OCI-LY7 (cell line): ENCODE results near the gene ZBED4.

Experiments used
- CTCF ChIP-seq: fragments of 200-600 bp; sonication (generic); conservative IDR thresholded peaks from 2 replicates; pipeline ENCODE4 v1.5.1; 2014; ENCODE audit warnings: mild to moderate bottlenecking, antibody characterized with exemption, low read length, moderate library complexity, mixed read lengths
- EZH2phosphoT487 ChIP-seq: fragments of 200-600 bp; sonication (generic); IDR thresholded peaks from 2 replicates; pipeline ENCODE4 v1.6.1; 2018; ENCODE audit warnings: low read depth, borderline replicate concordance, mild to moderate bottlenecking, mixed run types, antibody characterized with exemption, low read length, moderate library complexity, mixed read lengths

DNA sequence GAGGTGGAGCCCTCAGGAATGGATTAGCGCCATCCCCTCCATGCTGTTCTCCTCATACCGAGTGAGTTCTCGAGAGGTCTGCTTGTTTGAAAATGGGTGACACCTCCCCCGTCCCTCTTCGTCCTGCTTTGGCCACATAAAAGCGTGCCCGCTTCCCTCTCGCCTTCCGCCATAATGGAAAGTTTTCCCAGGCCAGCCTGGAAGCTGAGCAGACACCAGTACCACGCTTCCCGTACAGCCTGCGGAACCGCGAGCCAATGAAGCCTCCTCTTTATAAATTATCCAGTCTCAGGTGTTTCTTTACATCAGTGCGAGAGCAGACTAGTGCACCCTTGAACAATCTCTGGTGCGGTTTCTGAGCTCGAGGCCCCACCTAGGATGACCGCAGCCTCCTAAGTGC is 51.8 kb downstream of the ZBED4 start:
- no peak for TF ChIP-seq CTCF
- TF ChIP-seq EZH2phosphoT487, result no peak
